ENCODE data around the gene SUCLG2.
"Not testable (repeated sequence)": the region's sequence is repeated elsewhere in the genome, so short reads cannot be mapped to it uniquely, and the experiment has no call there.

The SUCLG2 gene

GRCh38 chr3:67559029-67559605 lies 95.3 kb downstream of the SUCLG2 start:
- DNase-seq (ENCODE audit: low spot score) = no peak

GRCh38 chr3:67558426-67558825 lies 96.0 kb downstream of the SUCLG2 start:
- DNase-seq (ENCODE audit: low spot score) = no peak

GRCh38 chr3:67557848-67558355 lies 96.5 kb downstream of the SUCLG2 start:
- DNase-seq (ENCODE audit: low spot score) = no peak

- no peak for DNase-seq (ENCODE audit: low spot score)
These were observed 102.9 kb downstream of the SUCLG2 start for GRCh38 chr3:67551361-67552016.

GRCh38 chr3:67550541-67550940 lies 103.9 kb downstream of the SUCLG2 start:
- no peak for DNase-seq (ENCODE audit: low spot score)

- DNase-seq (ENCODE audit: low spot score) = not testable (repeated sequence)
These were observed 111.7 kb downstream of the SUCLG2 start for GRCh38 chr3:67542502-67543250.

- DNase-seq (ENCODE audit: low spot score) = no peak
These were observed 114.1 kb downstream of the SUCLG2 start for GRCh38 chr3:67540198-67540894.

- DNase-seq (ENCODE audit: low spot score) = not testable (repeated sequence)
These were observed 117.2 kb downstream of the SUCLG2 start for GRCh38 chr3:67537203-67537602.

- DNase-seq (ENCODE audit: low spot score) = no peak
These were observed 119.4 kb downstream of the SUCLG2 start for GRCh38 chr3:67535006-67535405.

- DNase-seq (ENCODE audit: low spot score) = no peak
These were observed 119.8 kb downstream of the SUCLG2 start for GRCh38 chr3:67534594-67534993.

GRCh38 chr3:67531181-67532101 lies 123.0 kb downstream of the SUCLG2 start:
- DNase-seq (ENCODE audit: low spot score) = no peak

- DNase-seq (ENCODE audit: low spot score) = no peak
These were observed 124.5 kb downstream of the SUCLG2 start for GRCh38 chr3:67529915-67530314.

- DNase-seq (ENCODE audit: low spot score) = no peak
These were observed 125.1 kb downstream of the SUCLG2 start for GRCh38 chr3:67529337-67529736.

GRCh38 chr3:67526246-67526645 lies 128.2 kb downstream of the SUCLG2 start:
- no peak for DNase-seq (ENCODE audit: low spot score)

- DNase-seq (ENCODE audit: low spot score) = no peak
These were observed 130.4 kb downstream of the SUCLG2 start for GRCh38 chr3:67524046-67524445.

- no peak for DNase-seq (ENCODE audit: low spot score)
These were observed 132.3 kb downstream of the SUCLG2 start for GRCh38 chr3:67522081-67522480.

GRCh38 chr3:67521053-67521646 lies 133.3 kb downstream of the SUCLG2 start:
- no peak for DNase-seq (ENCODE audit: low spot score)

- DNase-seq (ENCODE audit: low spot score) = no peak
These were observed 136.2 kb downstream of the SUCLG2 start for GRCh38 chr3:67518236-67518635.

- DNase-seq (ENCODE audit: low spot score) = no peak
These were observed 136.6 kb downstream of the SUCLG2 start for GRCh38 chr3:67517781-67518180.

- no peak for DNase-seq (ENCODE audit: low spot score)
These were observed 137.9 kb downstream of the SUCLG2 start for GRCh38 chr3:67516496-67516895.

GRCh38 chr3:67515778-67516177 lies 138.6 kb downstream of the SUCLG2 start:
- DNase-seq (ENCODE audit: low spot score) = no peak
